GM21390 (cell line): ENCODE measurements around the gene PGK2.
A peak's percentile ranks its signal among the peaks of the same experiment; 100 is the strongest.
"Not testable (repeated sequence)": the region's sequence is repeated elsewhere in the genome, so short reads cannot be mapped to it uniquely, and the experiment has no call there.

ENCODE experiments used
- ATAC-seq: cut with Tn5 transposase; IDR thresholded peaks from one replicate; pipeline ENCODE4 v1.9.1; 2021; ENCODE audit not compliant: unreplicated experiment

Gene PGK2

GRCh38 chr6:49787176-49787575 lies at the start of gene PGK2:
TSS of gene PGK2 (minus strand) at chr6:49787285. CDS start at chr6:49787187, 98 bp downstream.
- no peak for ATAC-seq

GRCh38 chr6:49835140-49835539 lies 48.1 kb upstream of the PGK2 start:
- no peak for ATAC-seq

- ATAC-seq: no peak
Observed at GRCh38 chr6:49833386-49833785, 46.3 kb upstream of the PGK2 start.

- peak; percentile 97 for ATAC-seq
Observed at GRCh38 chr6:49826743-49827406, 39.8 kb upstream of the PGK2 start.

- no peak for ATAC-seq
Observed at GRCh38 chr6:49815166-49815565, 28.1 kb upstream of the PGK2 start.

- ATAC-seq: no peak
Observed at GRCh38 chr6:49813248-49813647, 26.2 kb upstream of the PGK2 start.

GRCh38 chr6:49806145-49806544 lies 19.1 kb upstream of the PGK2 start:
- no peak for ATAC-seq

- ATAC-seq: no peak
Observed at GRCh38 chr6:49805246-49805645, 18.2 kb upstream of the PGK2 start.

GRCh38 chr6:49801525-49801924 lies 14.4 kb upstream of the PGK2 start:
- ATAC-seq: no peak

GRCh38 chr6:49799090-49799489 lies 12.0 kb upstream of the PGK2 start:
- no peak for ATAC-seq

- ATAC-seq: not testable (repeated sequence)
Observed at GRCh38 chr6:49796842-49797455, 9.9 kb upstream of the PGK2 start.

- no peak for ATAC-seq
Observed at GRCh38 chr6:49790341-49790740, 3.3 kb upstream of the PGK2 start.

GRCh38 chr6:49784272-49784671 lies 2.8 kb downstream of the PGK2 start:
- ATAC-seq: no peak

GRCh38 chr6:49782725-49783124 lies 4.4 kb downstream of the PGK2 start:
- no peak for ATAC-seq

GRCh38 chr6:49782293-49782692 lies 4.8 kb downstream of the PGK2 start:
- ATAC-seq: no peak

GRCh38 chr6:49776444-49776843 lies 10.6 kb downstream of the PGK2 start:
- ATAC-seq: no peak

- no peak for ATAC-seq
Observed at GRCh38 chr6:49775043-49775442, 12.0 kb downstream of the PGK2 start.

GRCh38 chr6:49772285-49772684 lies 14.8 kb downstream of the PGK2 start:
- no peak for ATAC-seq

- ATAC-seq: no peak
Observed at GRCh38 chr6:49766762-49767161, 20.3 kb downstream of the PGK2 start.

- no peak for ATAC-seq
Observed at GRCh38 chr6:49764571-49765236, 22.4 kb downstream of the PGK2 start.

- no peak for ATAC-seq
Observed at GRCh38 chr6:49744259-49744658, 42.8 kb downstream of the PGK2 start, which contains the start of gene CRISP3. TSS of gene CRISP3 (minus strand) at chr6:49744388. CDS start at chr6:49744367, 21 bp downstream.

- ATAC-seq: no peak
Observed at GRCh38 chr6:49743429-49743828, 43.7 kb downstream of the PGK2 start.
